Measurements from ENCODE around the gene COBL.

The COBL gene

GRCh38 chr7:51034521-51035264 lies 281.9 kb downstream of the COBL start:
- Histone ChIP-seq H3K4me3 (ENCODE audit: low read length) (no peak overlapping the region), H4K20me1 (ENCODE audit: control insufficient read depth, insufficient read depth, low read depth, low read length) (no peaks in the 10 kb centered on the region), H3K79me2 (ENCODE audit: control insufficient read depth, low read length) (no peaks in the 10 kb centered on the region), H3K9me2 (replicated peaks; ENCODE audit: control insufficient read depth, low read length) (no peaks in the 10 kb centered on the region), H3F3A (ENCODE audit: control insufficient read depth, insufficient read depth) (no peaks in the 10 kb centered on the region), H3K4me2 (ENCODE audit: low read length) (no peak overlapping the region), H3K36me3 (ENCODE audit: control insufficient read depth, low read length) (no peaks in the 10 kb centered on the region), H3K4me1 (ENCODE audit: control insufficient read depth, low read length) (no peaks in the 10 kb centered on the region), H3K27me3 (ENCODE audit: control insufficient read depth, low read length) (peaks cover 3% of the 10 kb centered on the region; the same call in 1 of the 2 replicates), H3K27ac (ENCODE audit: low read depth, low read length) (no peak overlapping the region), H3K9me3 (ENCODE audit: control insufficient read depth, insufficient read depth, low read length) (no peaks in the 10 kb centered on the region)
- TF ChIP-seq EZH2phosphoT487 (IDR thresholded peaks at IDR 0.05; ENCODE audit: borderline replicate concordance, low read length): no peak
- TF ChIP-seq CTCF (IDR thresholded peaks at IDR 0.05; ENCODE audit: low read depth, low read length, poor library complexity, severe bottlenecking): no peak

GRCh38 chr7:51033727-51034520 lies 282.7 kb downstream of the COBL start:
- H3F3A ChIP-seq (ENCODE audit: control insufficient read depth, insufficient read depth): no peaks in the 10 kb centered on the region
- no peak overlapping the region for H3K4me2 ChIP-seq (ENCODE audit: low read length)
- H3K27me3 ChIP-seq (ENCODE audit: control insufficient read depth, low read length): peaks cover 3% of the 10 kb centered on the region; the same call in 1 of the 2 replicates

GRCh38 chr7:51031791-51032515 lies 284.7 kb downstream of the COBL start:
- Histone ChIP-seq H3K4me1 (ENCODE audit: control insufficient read depth, low read length) (no peaks in the 10 kb centered on the region), H3K4me3 (ENCODE audit: low read length) (no peak overlapping the region), H4K20me1 (ENCODE audit: control insufficient read depth, insufficient read depth, low read depth, low read length) (no peaks in the 10 kb centered on the region), H3K36me3 (ENCODE audit: control insufficient read depth, low read length) (no peaks in the 10 kb centered on the region), H3K27ac (ENCODE audit: low read depth, low read length) (no peak overlapping the region), H3K9me3 (ENCODE audit: control insufficient read depth, insufficient read depth, low read length) (no peaks in the 10 kb centered on the region), H3K79me2 (ENCODE audit: control insufficient read depth, low read length) (no peaks in the 10 kb centered on the region), H3K27me3 (ENCODE audit: control insufficient read depth, low read length) (peaks cover 3% of the 10 kb centered on the region; the same call in 1 of the 2 replicates), H3F3A (ENCODE audit: control insufficient read depth, insufficient read depth) (no peaks in the 10 kb centered on the region), H3K4me2 (ENCODE audit: low read length) (no peak overlapping the region), H3K9me2 (replicated peaks; ENCODE audit: control insufficient read depth, low read length) (no peaks in the 10 kb centered on the region)
- TF ChIP-seq EZH2phosphoT487 (IDR thresholded peaks at IDR 0.05; ENCODE audit: borderline replicate concordance, low read length) (no peak), CTCF (IDR thresholded peaks at IDR 0.05; ENCODE audit: low read depth, low read length, poor library complexity, severe bottlenecking) (no peak)

More at GRCh38 chr7:51033727-51034520, 282.7 kb downstream of the COBL start:
- Histone ChIP-seq H4K20me1 (ENCODE audit: control insufficient read depth, insufficient read depth, low read depth, low read length) (no peaks in the 10 kb centered on the region), H3K27ac (ENCODE audit: low read depth, low read length) (no peak overlapping the region), H3K4me3 (ENCODE audit: low read length) (no peak overlapping the region), H3K9me2 (replicated peaks; ENCODE audit: control insufficient read depth, low read length) (no peaks in the 10 kb centered on the region), H3K79me2 (ENCODE audit: control insufficient read depth, low read length) (no peaks in the 10 kb centered on the region), H3K36me3 (ENCODE audit: control insufficient read depth, low read length) (no peaks in the 10 kb centered on the region), H3K4me1 (ENCODE audit: control insufficient read depth, low read length) (no peaks in the 10 kb centered on the region), H3K9me3 (ENCODE audit: control insufficient read depth, insufficient read depth, low read length) (no peaks in the 10 kb centered on the region)
- no peak for TF ChIP-seq EZH2phosphoT487 (IDR thresholded peaks at IDR 0.05; ENCODE audit: borderline replicate concordance, low read length)
- TF ChIP-seq CTCF (IDR thresholded peaks at IDR 0.05; ENCODE audit: low read depth, low read length, poor library complexity, severe bottlenecking): no peak
